COLO829 (cell line): Measurements from ENCODE around the gene HTR6.

Experiments used
- DNase-seq: peaks from one replicate; pipeline ENCODE4 v3.0.0; 2012; ENCODE audit warnings: low spot score

HTR6 gene

GRCh38 chr1:19720973-19721372 lies 56.3 kb downstream of the HTR6 start:
- no peak for DNase-seq

- no peak for DNase-seq
Measured at GRCh38 chr1:19723874-19724273, 59.2 kb downstream of the HTR6 start.

DNA sequence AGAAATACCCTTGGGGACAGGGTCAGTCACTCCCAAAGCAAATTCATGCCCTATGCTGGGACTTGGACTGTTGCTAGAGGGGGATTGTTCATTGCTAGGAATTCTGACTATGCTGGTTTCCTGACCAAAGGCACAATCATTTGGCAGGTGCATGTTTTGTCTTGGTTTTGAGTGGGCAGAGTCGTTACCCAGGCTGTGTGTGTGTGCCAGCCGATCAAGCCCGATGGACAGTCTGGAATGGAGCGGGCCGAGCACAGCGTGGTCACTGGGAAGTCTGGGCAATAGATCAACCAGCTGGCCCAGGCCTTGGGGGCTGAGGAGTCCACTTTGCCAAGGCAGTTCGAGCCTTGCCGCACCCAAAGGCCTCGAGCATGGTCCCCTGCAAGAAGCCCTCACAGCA lies 60.9 kb downstream of the HTR6 start:
- no peak for DNase-seq

- no peak for DNase-seq
Measured at GRCh38 chr1:19728413-19729145, 63.9 kb downstream of the HTR6 start.

DNA sequence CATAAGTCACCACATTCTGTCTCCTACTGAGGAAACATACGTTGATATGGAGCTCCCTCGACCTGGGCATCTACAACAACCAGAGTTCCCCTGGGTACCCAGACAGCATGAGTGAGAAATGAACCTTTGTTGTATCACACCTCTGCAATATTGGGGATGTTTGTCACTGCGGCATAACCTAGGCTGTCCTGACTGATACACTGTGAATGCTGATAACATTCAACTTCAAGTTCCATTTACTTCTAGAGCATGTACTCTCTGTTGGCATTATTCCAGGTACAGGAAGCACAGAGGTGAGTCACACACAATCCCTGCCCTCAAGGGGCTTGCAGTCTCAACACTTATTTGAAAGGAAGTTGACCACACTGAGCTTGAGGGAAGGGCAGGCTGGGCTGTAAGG lies 65.6 kb downstream of the HTR6 start:
- no peak for DNase-seq
